HepG2 (cell line): ENCODE data around the gene TBCD. TPM values are rescaled to one million over a fixed set of nuclear protein-coding genes. Genes with fewer than 3 reads are reported as not detected.

Experiments
- ATAC-seq: fragments of 200-7000 bp; cut with Tn5 transposase; 3 replicates; pipeline ENCODE4 v1.9.1; 2020; ENCODE audit warnings: mild to moderate bottlenecking, moderate library complexity
- BruUV-seq: library from RNA; stranded (reverse); fragments of 400-500 nt; replicated peaks from 2 replicates; lab custom pipeline; 2021; lab: Mats Ljungman, UMichigan
- CTCF ChIA-PET: fragments of 300-600 bp; formaldehyde crosslinking; extraction: SDS; loops from one replicate; lab custom pipeline; 2021; ENCODE audit warnings: low total read pairs, inconsistent platforms, low intra/inter-chr PET ratio; lab: Yijun Ruan, JAX
- POLR2A ChIA-PET: fragments of 350-600 bp; sonication (Branson Sonifier 250); formaldehyde crosslinking; loops from one replicate; lab custom pipeline; 2020; ENCODE audit warnings: antibody characterized with exemption, inconsistent platforms; lab: Yijun Ruan, JAX
- DNase-seq: peaks from one replicate; pipeline ENCODE4 v3.0.0-alpha.2; 2015; ENCODE audit warnings: low spot score
- FAIRE-seq: peaks from 3 replicates; lab custom pipeline; 2011; peaks lifted over from hg19 to GRCh38; lab: Jason Lieb, UNC
- H2AFZ ChIP-seq: one replicate; pipeline ENCODE4 v1.6.1; 2011; ENCODE audit warnings: low read length, inconsistent platforms
- H3K27ac ChIP-seq: fragments of 300-600 bp; 3 replicates; pipeline ENCODE4 v1.8.0; 2011; ENCODE audit warnings: mixed run types, mild to moderate bottlenecking, mixed read lengths, low read length, inconsistent platforms; ENCODE audit not compliant: insufficient read depth; ENCODE audit errors: extremely low read length
- H3K27me3 ChIP-seq, 2 experiments: fragments of 200-600 bp in 1 of 2; 2 replicates in 1 of 2; 3 replicates in 1 of 2; pipeline versions ENCODE4 v1.6.0 to v1.8.0; 2011; ENCODE audit warnings: low read length in 2 of 2, mild to moderate bottlenecking in 2 of 2, moderate library complexity in 2 of 2, inconsistent platforms in 1 of 2; ENCODE audit not compliant: insufficient read depth in 2 of 2, control insufficient read depth in 1 of 2
- H3K36me3 ChIP-seq, 2 experiments: fragments of 200-600 bp in 1 of 2; replicated peaks in 1 of 2; 2 replicates in 1 of 2; 3 replicates in 1 of 2; pipeline versions ENCODE4 v1.5.1 to v1.8.0; 2011; ENCODE audit warnings: low read length in 2 of 2, inconsistent platforms in 1 of 2; ENCODE audit not compliant: insufficient read depth in 2 of 2, control insufficient read depth in 1 of 2
- H3K4me1 ChIP-seq: 2 replicates; pipeline ENCODE4 v1.5.1; 2012; ENCODE audit warnings: low read length, inconsistent platforms; ENCODE audit not compliant: insufficient read depth
- H3K4me2 ChIP-seq: 2 replicates; pipeline ENCODE4 v1.6.0; 2011; ENCODE audit warnings: low read depth, low read length, inconsistent platforms
- H3K4me3 ChIP-seq, 3 experiments: fragments of 200-600 bp in 1 of 3; sonication (generic), shearing (Covaris generic) in 1 of 3; replicated peaks in 1 of 3; 2 replicates each; pipeline ENCODE4 v1.5.1; 2011 to 2016; ENCODE audit warnings: low read length in 3 of 3, inconsistent platforms in 2 of 3, low read depth in 2 of 3, mild to moderate bottlenecking in 2 of 3, control low read depth in 1 of 3, mixed read lengths in 1 of 3; ENCODE audit not compliant: insufficient read depth in 1 of 3
- H3K79me2 ChIP-seq: one replicate; pipeline ENCODE4 v1.6.1; 2011; ENCODE audit warnings: low read length, inconsistent platforms; ENCODE audit not compliant: insufficient read depth
- H3K9ac ChIP-seq: 2 replicates; pipeline ENCODE4 v1.6.0; 2011; ENCODE audit warnings: mild to moderate bottlenecking, low read depth, low read length, inconsistent platforms; ENCODE audit not compliant: insufficient read depth
- H3K9me3 ChIP-seq: 2 replicates; pipeline ENCODE4 v1.5.1; 2012; ENCODE audit warnings: mild to moderate bottlenecking, low read length
- H4K20me1 ChIP-seq: 2 replicates; pipeline ENCODE4 v1.6.0; 2011; ENCODE audit warnings: inconsistent platforms, mild to moderate bottlenecking, low read length, moderate library complexity; ENCODE audit not compliant: insufficient read depth
- CBFB ChIP-seq: sonication (generic); formaldehyde crosslinking; IDR thresholded peaks from 2 replicates; pipeline ENCODE4 v1.4.0; 2020; ENCODE audit warnings: missing genetic modification reagents
- CBX5 ChIP-seq: sonication (generic); formaldehyde crosslinking; IDR thresholded peaks from 2 replicates; pipeline ENCODE4 v1.4.0; 2020; ENCODE audit warnings: missing genetic modification reagents, borderline replicate concordance
- CREM ChIP-seq, 2 experiments: sonication (generic) in 1 of 2; formaldehyde crosslinking in 1 of 2; IDR thresholded peaks; 2 replicates each; pipeline versions ENCODE4 v1.4.0 to v1.6.1; 2016 to 2020; ENCODE audit warnings: antibody characterized with exemption in 1 of 2, mild to moderate bottlenecking in 1 of 2, missing genetic modification reagents in 1 of 2
- FOXK2 ChIP-seq: fragments of 450-650 bp; IDR thresholded peaks from 2 replicates; pipeline ENCODE4 v1.6.1; 2016
- GZF1 ChIP-seq: sonication (generic); formaldehyde crosslinking; IDR thresholded peaks from 2 replicates; pipeline ENCODE4 v1.5.1; 2020; ENCODE audit warnings: mild to moderate bottlenecking, missing genetic modification reagents
- HNRNPLL ChIP-seq: fragments of 200-400 bp; formaldehyde crosslinking; IDR thresholded peaks from 2 replicates; pipeline ENCODE4 v1.6.1; 2017; ENCODE audit warnings: mild to moderate bottlenecking, low read depth, low read length; ENCODE audit not compliant: poor library complexity, severe bottlenecking
- KLF6 ChIP-seq: IDR thresholded peaks from 2 replicates; pipeline ENCODE4 v1.8.0; 2016; ENCODE audit warnings: missing biosample characterization, missing genetic modification reagents
- KMT2A ChIP-seq: sonication (generic); formaldehyde crosslinking; IDR thresholded peaks from 2 replicates; pipeline ENCODE4 v1.4.0; 2020; ENCODE audit warnings: missing genetic modification reagents
- PCBP1 ChIP-seq: fragments of 200-400 bp; formaldehyde crosslinking; IDR thresholded peaks from 2 replicates; pipeline ENCODE4 v1.6.1; 2017; ENCODE audit warnings: mild to moderate bottlenecking, low read depth, low read length, borderline replicate concordance
- POLR2G ChIP-seq: fragments of 200-400 bp; formaldehyde crosslinking; IDR thresholded peaks from 2 replicates; pipeline ENCODE4 v1.6.1; 2018; ENCODE audit warnings: mild to moderate bottlenecking, low read depth, low read length, moderate library complexity
- RAD51 ChIP-seq: fragments of 450-650 bp; IDR thresholded peaks from 2 replicates; pipeline ENCODE4 v1.6.1; 2016; ENCODE audit warnings: borderline replicate concordance
- RBM39 ChIP-seq: fragments of 200-400 bp; formaldehyde crosslinking; IDR thresholded peaks from one replicate; pipeline ENCODE4 v1.6.1; 2018; ENCODE audit warnings: antibody characterized with exemption, mild to moderate bottlenecking, low read depth, low read length; ENCODE audit not compliant: poor library complexity, severe bottlenecking
- REXO4 ChIP-seq: sonication (generic); formaldehyde crosslinking; IDR thresholded peaks from 2 replicates; pipeline ENCODE4 v1.8.0; 2022; ENCODE audit warnings: missing genetic modification reagents, mild to moderate bottlenecking, borderline replicate concordance
- SAP130 ChIP-seq: IDR thresholded peaks from 2 replicates; pipeline ENCODE4 v1.6.1; 2016; ENCODE audit warnings: low read depth
- SMAD9 ChIP-seq: sonication (generic); formaldehyde crosslinking; IDR thresholded peaks from 2 replicates; pipeline ENCODE4 v1.5.1; 2020; ENCODE audit warnings: mild to moderate bottlenecking, missing genetic modification reagents
- TEF ChIP-seq: sonication (generic); formaldehyde crosslinking; IDR thresholded peaks from 2 replicates; pipeline ENCODE4 v1.5.0; 2020; ENCODE audit warnings: missing genetic modification reagents
- ZMAT3 ChIP-seq: sonication (generic); formaldehyde crosslinking; conservative IDR thresholded peaks from 2 replicates; pipeline ENCODE4 v1.7.0; 2021; ENCODE audit warnings: missing genetic modification reagents
- ZNF138 ChIP-seq: sonication (generic); formaldehyde crosslinking; IDR thresholded peaks from 2 replicates; pipeline ENCODE4 v1.5.0; 2020; ENCODE audit warnings: mild to moderate bottlenecking, low read depth, missing genetic modification reagents
- ZNF143 ChIP-seq: sonication (generic); formaldehyde crosslinking; IDR thresholded peaks from 2 replicates; pipeline ENCODE4 v1.4.0; 2020; ENCODE audit warnings: missing genetic modification reagents
- ZNF225 ChIP-seq: sonication (generic); formaldehyde crosslinking; IDR thresholded peaks from 2 replicates; pipeline ENCODE4 v1.4.0; 2020; ENCODE audit warnings: mild to moderate bottlenecking, missing genetic modification reagents
- ZNF274 ChIP-seq: sonication (generic); formaldehyde crosslinking; IDR thresholded peaks from 2 replicates; pipeline ENCODE4 v1.5.1; 2020; ENCODE audit warnings: mild to moderate bottlenecking, missing genetic modification reagents
- ZNF607 ChIP-seq: sonication (generic); formaldehyde crosslinking; IDR thresholded peaks from 2 replicates; pipeline ENCODE4 v1.5.1; 2020; ENCODE audit warnings: missing genetic modification reagents, mild to moderate bottlenecking, borderline replicate concordance
- ZNF75D ChIP-seq: sonication (generic); formaldehyde crosslinking; IDR thresholded peaks from 2 replicates; pipeline ENCODE4 v1.8.1; 2023; ENCODE audit warnings: missing genetic modification reagents, mild to moderate bottlenecking, borderline replicate concordance
- ZNF766 ChIP-seq: sonication (generic); formaldehyde crosslinking; IDR thresholded peaks from 2 replicates; pipeline ENCODE4 v1.5.0; 2020; ENCODE audit warnings: missing genetic modification reagents, borderline replicate concordance
- WGBS: methylation state at CpG from one replicate; pipeline ENCODE4 v1.1.6; 2017; ENCODE audit warnings: low lambda C conversion rate; 5-methylcytosine and 5-hydroxymethylcytosine counted together
- in situ Hi-C: cut with HindIII; loops from 2 replicates; pipeline ENCODE4 v1.10.0; 2017; ENCODE audit warnings: low pct_unique_long_range_greater_than_20kb; ENCODE audit not compliant: extremely low pct_ligation_motif_present
- intact Hi-C: fragments of 100-400 bp; cut with micrococcal nuclease; formaldehyde crosslinking; loops from one replicate; pipeline ENCODE4 v1.10.0; 2022; ENCODE audit not compliant: unreplicated experiment
- polyA plus RNA-seq, 8 experiments: library from polyadenylated mRNA; depleted of rRNA in 3 of 8; stranded (reverse) in 7 of 8; unstranded in 1 of 8; fragments of >200 nt; fragmentation: Illumina TruSeq in 4 of 8; extraction: Trizol in 4 of 8; gene quantifications; 2 replicates each; pipeline versions ENCODE4 v1.2.1 to v1.2.3, GENCODE V29; 2011 to 2016; ENCODE audit warnings: low read depth in 4 of 8, missing spikeins in 1 of 8, mixed read lengths in 1 of 8; ENCODE audit not compliant: insufficient read depth in 1 of 8
- total RNA-seq, 5 experiments: library from RNA; depleted of rRNA; stranded (reverse); fragments of >200 nt; fragmentation: Illumina TruSeq; extraction: Trizol; gene quantifications; 2 replicates each; pipeline ENCODE4 v1.2.3, GENCODE V29; 2016; ENCODE audit warnings: low read depth in 1 of 5
- TF ChIP-seq, protein P1 (sequence below): IDR thresholded peaks from 2 replicates; pipeline ENCODE4 v1.6.1; 2012; ENCODE audit warnings: inconsistent platforms

Gene TBCD
- total and polyA plus RNA-seq, 2 of the 13 experiments (the other 11 are each of a cell fraction or from before 2014, with no cell fraction given) = 33.9 to 54.8 TPM

DNA sequence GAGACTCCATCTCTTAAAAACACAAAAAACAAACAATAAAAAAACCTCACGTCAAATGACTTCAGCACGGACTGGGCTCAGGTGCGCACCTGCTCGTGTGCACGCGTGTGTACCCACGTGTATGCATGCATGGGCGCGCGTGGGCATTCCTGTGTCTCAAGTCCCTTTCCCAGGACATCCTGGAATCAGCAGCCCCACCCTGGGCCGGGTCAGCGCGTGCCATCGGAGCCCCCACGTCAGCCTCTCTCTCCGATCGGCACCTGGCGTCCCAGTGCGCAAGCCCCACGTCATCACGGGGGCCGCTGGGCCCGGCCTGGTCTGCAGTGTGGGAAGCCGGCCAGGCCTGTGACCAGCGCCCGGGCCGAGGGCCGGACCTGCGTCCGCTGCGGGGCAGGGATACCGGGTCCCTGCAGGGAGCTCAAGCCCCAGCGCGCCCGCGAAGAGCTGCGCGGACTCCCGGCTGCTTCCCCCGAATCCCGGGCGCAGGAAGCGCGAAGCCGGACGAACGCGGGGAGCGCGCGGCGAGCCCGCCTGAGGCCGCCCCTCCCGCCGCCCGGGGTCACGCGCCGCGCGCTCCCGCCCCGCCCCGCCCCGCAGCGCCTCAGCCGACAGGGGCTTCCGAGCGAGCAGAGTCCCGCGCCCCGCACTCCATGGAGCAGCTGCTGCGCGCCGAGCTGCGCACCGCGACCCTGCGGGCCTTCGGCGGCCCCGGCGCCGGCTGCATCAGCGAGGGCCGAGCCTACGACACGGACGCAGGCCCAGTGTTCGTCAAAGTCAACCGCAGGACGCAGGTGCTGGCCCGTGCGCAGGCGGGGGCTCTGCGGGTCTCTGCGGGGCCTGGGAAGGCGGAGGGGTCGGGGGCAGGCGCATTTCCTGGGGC, 16.6 kb upstream of the TBCD start, which contains the start of gene FN3K:
FN3K (plus strand) TSS at position 629 of the 880 bp plus-strand sequence; CDS start at position 651, 22 bp downstream.
- Histone ChIP-seq H3K4me3 (peak within 1 kb of the TSS; percentile 70 to 87 (median 83)), H3K9me3 (peaks cover 16% of the 10 kb centered on the region), H3K27me3 (no peaks in the 10 kb centered on the region), H3K36me3 (peaks cover 5 to 6% of the 10 kb centered on the region in 2 experiments; a peak in 4 of 5 replicates), H3K27ac (peak within 1 kb of the TSS; percentile 60), H4K20me1 (no peaks in the 10 kb centered on the region), H2AFZ (no peak within 1 kb of the TSS), H3K4me1 (peaks cover 45% of the 10 kb centered on the region), H3K79me2 (peaks cover 18% of the 10 kb centered on the region), H3K9ac (peak within 1 kb of the TSS; percentile 75), H3K4me2 (peak within 1 kb of the TSS; percentile 89)
- ChIA-PET POLR2A (interaction anchor here (1.0 to 1.9 kb wide), 3 partner anchors 15 to 19 kb away, joined by 3 to 16 read pairs (median 6); partner anchors contain the start of gene FN3KRP), CTCF (no interaction called here)
- BruUV-seq = TSS peak; percentile 74
- DNase-seq (peak; percentile 48), ATAC-seq (peak; percentile 46), FAIRE-seq (no peak)
- intact Hi-C loops = no loop called here
- 70% methylated on average over 22 of the region's 101 CpGs for WGBS
- in situ Hi-C loops = no loop called here
- TF ChIP-seq CREM (IDR thresholded peaks at IDR 0.05) (no peak), CREM (CRISPR knock-in tag; IDR thresholded peaks at IDR 0.05) (no peak), CBFB (CRISPR knock-in tag) (0 out of 2 replicates have a peak, but pooled peaks have one; percentile 31), RAD51 (no peak), REXO4 (0 out of 2 replicates have a peak, but pooled peaks have one; percentile 24), SAP130 (peak; percentile 51), ZNF143 (CRISPR knock-in tag) (0 out of 2 replicates have a peak, but pooled peaks have one; percentile 12), FOXK2 (no peak), KMT2A (CRISPR knock-in tag) (peak; percentile 61), HNRNPLL (peak; percentile 80), PCBP1 (no peak), SMAD9 (CRISPR knock-in tag) (no peak), GZF1 (no peak), CBX5 (CRISPR knock-in tag) (no peak), ZMAT3 (CRISPR knock-in tag) (peak; percentile 89), ZNF75D (CRISPR knock-in tag) (no peak), TEF (CRISPR knock-in tag) (peak; percentile 59), KLF6 (CRISPR knock-in tag) (peak; percentile 26; the same call in 1 of the 2 replicates), ZNF138 (CRISPR knock-in tag) (peak; percentile 76; the same call in 1 of the 2 replicates), ZNF225 (CRISPR knock-in tag) (no peak), POLR2G (peak; percentile 80), ZNF607 (CRISPR knock-in tag) (peak; percentile 26; the same call in 1 of the 2 replicates), ZNF274 (peak; percentile 47; the same call in 1 of the 2 replicates), ZNF766 (CRISPR knock-in tag) (peak; percentile 73; the same call in 1 of the 2 replicates), RBM39 (peak; percentile 58)
- TF ChIP-seq, protein P1, sequence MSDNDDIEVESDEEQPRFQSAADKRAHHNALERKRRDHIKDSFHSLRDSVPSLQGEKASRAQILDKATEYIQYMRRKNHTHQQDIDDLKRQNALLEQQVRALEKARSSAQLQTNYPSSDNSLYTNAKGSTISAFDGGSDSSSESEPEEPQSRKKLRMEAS = peak; percentile 11; the same call in 1 of the 2 replicates
